H1 (cell line): Measurements from ENCODE around the gene RHOU. TPM values are rescaled to one million over a fixed set of nuclear protein-coding genes. Genes with fewer than 3 reads are reported as not detected.

Source experiments
- ATF3 ChIP-seq: IDR thresholded peaks from 2 replicates; pipeline ENCODE4 v1.6.1; 2011; ENCODE audit warnings: low read depth, mild to moderate bottlenecking, low read length; ENCODE audit not compliant: insufficient read depth
- CBX5 ChIP-seq: fragments of 300-800, 300-1000 bp; sonication (generic); IDR thresholded peaks from 2 replicates; pipeline ENCODE4 v1.7.1; 2016; ENCODE audit warnings: antibody characterized with exemption, low read length, low read depth
- CHD7 ChIP-seq: fragments of 300-600 bp; sonication (generic); IDR thresholded peaks from 2 replicates; pipeline ENCODE4 v1.7.1; 2012; ENCODE audit warnings: low read length, moderate library complexity, mild to moderate bottlenecking, inconsistent platforms; ENCODE audit not compliant: insufficient replicate concordance
- MAX ChIP-seq: IDR thresholded peaks from 2 replicates; pipeline ENCODE4 v1.6.1; 2012; ENCODE audit warnings: inconsistent platforms
- NANOG ChIP-seq: IDR thresholded peaks from 2 replicates; pipeline ENCODE4 v1.6.1; 2011; ENCODE audit warnings: low read length, low read depth, mild to moderate bottlenecking, inconsistent platforms; ENCODE audit not compliant: insufficient read depth, poor library complexity, severe bottlenecking
- RAD21 ChIP-seq, 2 experiments: IDR thresholded peaks in 1 of 2; conservative IDR thresholded peaks in 1 of 2; 2 replicates each; pipeline ENCODE4 v1.6.1; 2011; ENCODE audit warnings: low read depth in 2 of 2, low read length in 2 of 2, improper control_type of control experiment in 1 of 2, inconsistent platforms in 1 of 2, mild to moderate bottlenecking in 1 of 2, moderate library complexity in 1 of 2
- SAP30 ChIP-seq: fragments of 300-600 bp; sonication (generic); IDR thresholded peaks from 2 replicates; pipeline ENCODE4 v1.7.1; 2012; ENCODE audit warnings: low read length, moderate library complexity, mild to moderate bottlenecking, inconsistent platforms; ENCODE audit not compliant: insufficient read depth, insufficient replicate concordance
- TAF1 ChIP-seq: IDR thresholded peaks from 2 replicates; pipeline ENCODE4 v1.6.1; 2011; ENCODE audit warnings: mild to moderate bottlenecking, low read depth, low read length
- polyA plus RNA-seq, 7 experiments: library from polyadenylated mRNA; depleted of rRNA in 3 of 7; stranded (reverse) in 5 of 7; unstranded in 2 of 7; fragments of >200 nt in 5 of 7; fragments of 200-250 nt in 2 of 7; gene quantifications; 1 replicate in 5 of 7; 2 replicates in 1 of 7; 4 replicates in 1 of 7; pipeline versions ENCODE4 v1.2.1 to v1.2.3, GENCODE V29; 2011 to 2013; ENCODE audit warnings: missing spikeins in 2 of 7, mixed read lengths in 2 of 7
- total RNA-seq: library from RNA; stranded (reverse); fragmentation: NEBNext Ultra II Directional; extraction: Animal tissue kit (Norgen Biotek cat#: 25700); gene quantifications from 2 replicates; pipeline ENCODE4 v1.2.1, GENCODE V29; 2021

Gene RHOU
- total and polyA plus RNA-seq, 2 of the 8 experiments (the other 6 are each of a cell fraction or from before 2014, with no cell fraction given), result 3.0 to 3.4 TPM

- TF ChIP-seq CHD7, result no peak
- no peak for TF ChIP-seq ATF3
- no peak for TF ChIP-seq SAP30
- no peak for TF ChIP-seq RAD21 (IDR thresholded peaks at IDR 0.05 in 1 of 2, conservative IDR thresholded peaks at IDR 0.05 in 1 of 2; ENCODE audit: low read depth in 2 of 2, low read length in 2 of 2)
- no peak for TF ChIP-seq MAX
- TF ChIP-seq NANOG, result no peak
- TF ChIP-seq TAF1, result no peak
- no peak for TF ChIP-seq CBX5
- TF ChIP-seq, all 59 proteins: peak for 0
These were observed 11.4 kb upstream of the RHOU start (continued) for GRCh38 chr1:228723921-228724320.
